ENCODE data around the gene PAQR8. TPM values are rescaled to one million over a fixed set of nuclear protein-coding genes. Genes with fewer than 3 reads are reported as not detected.
"Not testable (repeated sequence)": the region's sequence is repeated elsewhere in the genome, so short reads cannot be mapped to it uniquely, and the experiment has no call there.

The PAQR8 gene
- polyA plus RNA-seq, 3 donors = 19.8 to 25.5 (median 25.4) TPM

DNA sequence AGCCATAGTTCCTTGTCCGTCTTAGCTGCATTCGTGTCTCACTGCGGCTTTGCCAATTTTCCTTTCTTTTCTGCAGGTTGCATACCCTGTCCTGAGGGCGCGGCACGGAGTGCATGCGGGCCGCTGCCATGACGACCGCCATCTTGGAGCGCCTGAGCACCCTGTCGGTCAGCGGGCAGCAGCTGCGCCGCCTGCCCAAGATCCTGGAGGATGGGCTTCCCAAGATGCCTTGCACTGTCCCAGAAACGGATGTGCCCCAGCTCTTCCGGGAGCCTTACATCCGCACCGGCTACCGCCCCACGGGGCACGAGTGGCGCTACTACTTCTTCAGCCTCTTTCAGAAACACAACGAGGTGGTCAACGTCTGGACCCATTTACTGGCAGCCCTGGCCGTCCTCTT is 41.1 kb downstream of the PAQR8 start:
- DNase-seq = no peak

DNA sequence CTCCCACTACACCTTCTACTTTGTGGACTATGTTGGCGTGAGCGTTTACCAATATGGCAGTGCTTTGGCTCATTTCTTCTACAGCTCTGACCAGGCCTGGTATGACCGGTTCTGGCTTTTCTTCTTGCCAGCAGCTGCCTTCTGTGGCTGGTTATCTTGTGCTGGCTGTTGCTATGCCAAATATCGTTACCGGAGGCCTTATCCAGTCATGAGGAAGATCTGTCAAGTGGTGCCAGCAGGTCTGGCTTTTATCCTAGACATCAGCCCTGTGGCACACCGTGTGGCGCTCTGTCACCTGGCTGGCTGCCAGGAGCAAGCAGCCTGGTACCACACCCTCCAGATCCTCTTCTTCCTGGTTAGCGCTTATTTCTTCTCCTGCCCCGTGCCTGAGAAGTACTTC is 41.7 kb downstream of the PAQR8 start:
- no peak for DNase-seq

DNA sequence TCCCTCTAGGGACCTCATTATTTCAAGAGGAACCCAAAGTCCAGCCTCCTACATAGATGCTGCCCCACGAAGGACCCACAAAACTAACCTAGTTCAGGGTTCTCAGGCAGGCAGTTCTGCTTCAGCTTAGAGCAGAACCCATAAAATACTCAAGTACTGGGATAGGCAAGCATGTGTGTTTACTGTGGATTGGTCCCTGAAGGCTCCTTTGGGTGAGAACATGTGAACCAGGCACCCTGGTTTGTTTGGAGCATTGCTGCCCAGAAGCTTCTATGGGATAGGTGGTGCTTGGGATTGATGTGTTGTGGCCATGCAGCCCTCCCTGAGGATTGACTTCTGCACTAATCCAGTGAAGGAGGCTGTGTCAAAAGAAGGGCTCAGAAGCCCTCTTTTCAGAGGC is 43.3 kb downstream of the PAQR8 start:
- no peak for DNase-seq

DNA sequence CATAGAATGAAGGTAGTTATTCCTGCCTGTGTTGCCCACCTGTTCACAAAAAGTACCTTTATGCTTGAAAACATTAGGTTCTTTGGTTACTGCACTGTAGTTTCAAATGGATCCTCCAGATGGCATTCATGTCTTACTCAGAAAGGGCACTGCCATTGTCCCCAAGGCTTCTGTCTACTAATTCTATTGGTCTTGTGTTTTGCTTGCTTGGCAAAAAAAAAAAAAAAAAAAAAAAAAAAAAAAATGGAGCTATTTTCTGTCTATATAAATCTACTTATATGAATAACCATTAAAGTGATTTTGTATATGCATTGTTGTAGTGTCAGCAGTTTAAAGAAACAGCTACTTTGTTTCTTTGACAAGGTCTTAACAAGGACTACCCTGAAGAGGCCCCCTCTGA is 45.5 kb downstream of the PAQR8 start:
- DNase-seq = no peak

DNA sequence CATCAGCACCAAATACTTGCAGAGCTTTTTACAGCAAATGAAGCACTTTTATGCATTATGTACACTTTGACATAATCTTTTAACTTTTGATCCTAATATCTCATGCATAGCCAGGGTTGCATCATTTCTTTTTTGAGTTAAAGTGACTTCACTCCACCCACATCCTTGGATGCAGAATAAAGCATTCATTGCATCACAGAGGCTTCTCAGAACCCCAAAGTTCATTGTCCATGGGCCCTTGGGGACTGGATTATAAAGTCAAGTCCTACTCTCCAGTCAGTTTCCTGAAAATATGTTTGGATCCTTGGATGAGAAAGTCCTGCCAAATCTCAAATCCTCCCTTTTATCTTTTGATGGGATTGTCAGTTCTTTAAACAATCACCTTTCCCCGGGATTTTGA is 47.5 kb downstream of the PAQR8 start:
- DNase-seq = no peak

DNA sequence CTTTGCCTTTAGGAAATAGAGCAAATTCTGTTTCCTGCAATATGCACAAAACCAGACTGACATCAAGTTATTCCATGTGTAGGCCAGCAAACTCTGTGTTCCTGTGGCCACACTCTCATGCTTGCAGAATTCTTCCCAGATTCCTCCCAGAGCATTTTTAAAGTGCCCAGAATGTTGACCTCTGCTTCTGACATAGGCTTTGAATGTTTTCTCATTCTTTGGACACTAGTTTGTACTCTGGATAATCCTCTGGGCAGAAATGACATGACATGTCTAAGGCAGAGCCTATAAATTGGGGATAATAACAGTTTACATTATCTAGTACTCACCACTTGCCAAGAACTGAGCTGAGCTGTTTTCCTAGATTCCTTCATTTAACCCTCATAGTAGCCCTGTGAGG is 49.0 kb downstream of the PAQR8 start:
- DNase-seq = no peak

DNA sequence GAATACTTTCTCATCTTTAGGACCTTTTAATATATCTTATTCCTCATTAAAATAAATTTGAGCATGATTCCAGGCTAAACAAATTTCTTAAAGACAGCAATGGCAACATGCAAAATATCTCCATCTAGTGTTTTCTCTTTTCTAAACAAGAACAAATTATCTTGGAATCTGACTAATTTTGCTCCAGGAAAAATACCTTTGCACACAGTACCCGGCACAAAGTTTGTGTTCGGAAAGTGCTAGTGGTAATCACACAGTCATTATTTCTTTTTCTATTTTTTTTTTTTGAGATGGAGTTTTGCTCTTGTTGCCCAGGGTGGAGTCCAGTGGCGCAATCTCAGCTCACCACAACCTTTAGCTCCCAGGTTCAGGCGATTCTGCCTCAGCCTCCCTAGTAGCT is 50.0 kb downstream of the PAQR8 start:
- no peak for DNase-seq

DNA sequence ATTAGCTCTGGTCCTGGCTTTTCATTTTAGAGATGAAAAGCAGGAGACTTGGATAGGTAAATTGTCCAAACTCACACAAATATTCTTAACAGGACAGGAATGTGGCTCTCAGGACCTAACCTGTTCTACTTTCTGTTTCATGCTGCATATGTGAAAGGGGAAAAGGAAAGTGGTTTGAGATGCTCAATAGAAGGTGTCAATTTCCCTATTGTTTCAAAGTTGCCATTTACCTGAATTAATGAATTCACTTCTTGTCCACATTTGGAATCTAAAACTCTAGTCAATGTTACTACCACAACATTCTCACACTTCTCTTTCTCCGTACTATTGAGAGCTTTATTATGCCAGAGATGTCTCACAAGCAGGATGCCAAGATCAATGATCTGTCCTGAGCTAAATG is 53.4 kb downstream of the PAQR8 start:
- no peak for DNase-seq

DNA sequence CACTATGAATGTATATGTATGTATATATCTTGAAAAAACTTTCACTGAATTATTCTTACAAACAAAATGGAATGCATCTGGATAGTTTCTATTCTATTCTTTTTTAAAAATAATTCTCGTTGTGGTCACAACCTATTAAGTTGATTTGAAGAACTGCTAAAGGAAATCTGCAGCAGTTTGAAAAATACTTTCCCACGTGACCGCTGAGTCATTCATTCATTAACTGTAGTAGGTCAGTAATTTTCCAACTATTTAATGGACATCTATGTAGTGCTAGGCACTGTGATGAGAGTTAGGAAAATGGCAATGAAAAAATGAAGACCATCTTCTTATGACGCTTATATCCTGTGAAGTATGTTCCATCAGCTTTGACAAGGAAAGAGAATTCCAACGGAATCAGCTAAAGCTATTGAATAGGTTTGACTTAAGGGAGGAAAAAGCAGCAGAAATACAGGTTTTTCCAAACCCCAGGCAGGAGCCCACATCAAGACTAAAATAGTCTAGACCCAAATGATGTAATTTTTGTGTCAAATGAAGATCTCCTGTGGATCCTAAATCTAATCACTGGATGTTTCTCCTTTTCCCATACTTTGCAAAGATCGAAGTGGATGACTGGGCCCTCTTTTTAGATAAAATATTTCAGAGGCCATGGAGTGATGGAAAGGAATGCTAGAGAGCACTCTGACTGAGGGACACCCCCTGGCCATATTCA is 54.1 kb downstream of the PAQR8 start:
- no peak for DNase-seq

DNA sequence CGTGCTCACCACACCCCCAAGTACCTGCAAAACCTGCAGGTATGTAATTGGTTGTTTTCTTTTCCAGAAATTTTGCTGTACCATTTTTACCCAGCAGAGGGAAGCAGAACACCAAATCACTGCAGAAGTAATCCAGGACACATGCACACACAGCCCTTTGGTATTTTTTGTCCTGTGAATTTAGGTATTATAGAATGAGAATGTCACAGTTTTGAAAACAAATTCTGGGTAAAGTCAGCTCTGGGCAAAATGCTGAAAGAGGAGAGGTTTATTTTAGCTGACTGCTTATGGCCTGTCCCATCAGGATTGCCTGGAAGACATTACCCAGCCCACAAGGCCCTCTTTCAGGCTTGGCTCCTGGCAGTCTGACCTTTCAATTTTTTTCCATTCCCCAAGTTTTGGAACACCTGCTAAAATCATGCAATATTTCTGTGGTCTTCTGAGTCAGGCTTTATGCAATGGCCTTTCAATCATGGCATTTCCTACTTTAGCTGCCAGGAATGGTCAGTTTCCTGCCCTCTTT is 54.7 kb downstream of the PAQR8 start:
- DNase-seq = peak; percentile 62

DNA sequence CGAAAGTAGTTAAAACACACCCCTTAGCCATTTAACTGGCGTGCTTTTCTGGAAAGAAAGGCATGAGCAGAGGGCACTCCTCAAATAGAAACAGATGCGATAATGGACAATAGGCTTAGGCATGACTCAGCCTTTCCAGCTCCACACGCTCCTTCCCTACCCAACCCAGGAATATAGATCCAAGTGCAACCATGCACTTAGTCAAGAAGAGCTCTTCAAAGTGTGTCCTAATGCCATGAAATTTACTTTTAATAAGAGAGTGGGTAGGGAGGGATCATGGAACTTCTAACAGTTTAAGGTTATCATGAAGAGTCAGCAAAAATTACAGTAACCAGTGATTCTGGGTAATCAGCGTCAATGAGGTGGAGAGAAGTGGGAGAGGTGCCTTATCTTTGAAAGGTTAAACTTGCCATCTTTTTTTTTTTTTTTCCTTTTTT is 55.7 kb downstream of the PAQR8 start:
- no peak for DNase-seq

DNA sequence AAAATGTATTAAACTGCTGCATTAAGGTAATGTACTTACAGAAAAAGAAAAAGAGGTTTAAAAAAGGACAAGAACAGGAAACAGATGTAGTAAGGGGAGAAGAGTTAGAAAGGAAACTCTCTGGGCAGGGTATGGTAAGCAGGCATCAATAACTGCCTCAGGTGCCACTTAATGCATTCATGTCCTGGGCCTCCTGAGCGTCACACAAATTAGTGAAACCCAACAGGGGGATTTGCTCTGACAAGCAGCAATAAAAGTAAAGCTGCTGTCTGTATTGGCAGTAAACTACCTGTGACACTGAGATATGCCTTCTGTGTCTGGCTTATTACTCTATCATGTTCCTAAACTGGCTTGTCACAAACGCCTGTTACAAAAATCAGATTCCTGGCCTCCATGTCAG is 56.7 kb downstream of the PAQR8 start:
- DNase-seq = no peak

DNA sequence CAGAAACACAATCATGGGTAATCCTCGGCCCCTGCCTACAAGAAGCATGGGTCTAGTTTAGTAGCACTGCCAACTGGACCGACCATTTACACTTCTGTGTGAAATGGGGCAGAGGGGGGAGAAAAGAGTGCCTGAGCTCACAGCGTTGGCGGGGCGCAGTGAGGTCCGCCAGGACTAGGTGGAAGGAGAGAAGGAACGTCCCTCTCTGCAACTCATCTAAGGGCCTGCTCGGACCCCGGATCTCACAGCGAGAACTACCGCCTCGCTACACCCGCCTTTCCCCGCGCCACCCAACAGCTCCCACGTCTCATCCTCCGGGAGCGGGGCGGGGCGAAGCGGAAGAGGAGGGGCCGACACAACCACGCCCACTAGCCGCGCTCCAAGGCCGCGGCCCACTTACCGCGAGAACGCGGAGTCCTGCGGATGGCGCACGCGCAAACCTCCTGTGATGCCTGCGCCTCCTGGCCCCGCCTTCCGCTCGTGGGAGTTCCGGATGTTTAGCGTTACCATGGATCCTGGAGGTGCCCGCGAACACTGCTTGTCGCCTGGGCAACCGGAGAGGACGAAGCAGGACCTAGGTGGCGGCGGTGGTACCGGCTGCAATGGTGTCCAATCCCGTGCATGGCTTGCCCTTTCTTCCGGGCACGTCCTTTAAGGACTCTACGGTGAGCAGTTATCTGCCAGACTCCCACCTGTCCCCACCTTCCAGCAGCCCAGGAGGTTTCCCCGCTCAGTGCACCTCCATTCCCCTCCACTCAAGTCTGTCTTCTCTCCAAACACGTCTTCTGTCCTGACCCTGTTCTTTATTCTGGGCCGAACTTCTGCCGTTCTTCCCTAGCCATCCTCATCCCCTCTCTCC is 58.1 kb downstream of the PAQR8 start, which contains the start of gene EFHC1:
Gene EFHC1 (plus strand): TSS at position 534 of the 859 bp plus-strand sequence. CDS start 69 bp downstream, at position 603.
- peak; percentile 98 for DNase-seq

DNA sequence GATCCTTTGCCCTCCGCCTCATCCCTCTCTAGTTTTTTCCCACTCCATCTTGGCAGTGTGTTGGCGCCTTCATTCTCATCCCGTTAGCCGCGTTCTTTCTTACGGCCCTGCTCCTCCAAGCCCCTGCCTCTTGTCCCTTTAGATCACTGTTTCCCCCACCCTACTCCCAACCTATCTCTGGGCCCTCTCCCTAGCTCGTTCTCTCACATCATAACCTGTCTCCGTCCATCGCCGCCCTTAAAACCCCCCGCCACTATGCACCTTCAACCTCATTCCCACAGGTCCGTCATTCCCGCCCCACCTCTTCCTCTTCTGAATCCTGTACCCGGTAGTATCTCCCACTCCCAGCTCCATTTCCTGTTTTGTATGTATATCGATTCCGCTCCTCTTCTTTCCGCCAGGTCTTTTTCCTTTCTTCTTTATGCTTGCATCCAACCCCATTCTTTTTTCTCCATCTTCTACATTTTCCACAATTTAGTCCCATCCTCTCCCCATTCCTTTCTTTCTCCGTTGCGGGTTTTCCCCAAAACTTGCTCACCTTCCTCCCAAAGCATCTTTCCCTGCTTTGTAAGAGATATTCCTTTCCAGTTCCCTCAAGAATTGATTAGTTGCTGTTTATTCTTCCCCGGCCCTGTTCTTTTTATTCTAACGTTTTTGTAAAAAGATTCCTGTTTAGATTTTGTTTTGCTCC is 58.9 kb downstream of the PAQR8 start:
- no peak for DNase-seq

DNA sequence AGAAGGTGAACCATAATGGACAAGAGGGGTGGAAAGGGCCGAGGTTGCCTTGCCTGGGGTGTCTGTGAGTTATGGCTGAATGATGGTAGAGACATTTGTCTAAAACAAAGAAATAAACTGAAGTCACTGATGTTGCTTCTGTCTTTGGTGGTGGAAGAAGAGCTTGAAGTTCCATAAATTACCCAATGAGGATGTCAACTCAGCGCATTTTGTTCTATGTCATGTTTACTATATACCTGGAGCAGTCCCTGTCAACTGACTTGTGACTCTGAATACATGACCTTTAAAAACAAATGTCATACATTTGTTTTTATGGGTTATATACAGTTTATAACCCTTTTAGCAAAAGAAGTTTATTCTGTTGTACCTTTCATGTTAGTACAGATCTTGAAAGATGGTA is 60.2 kb downstream of the PAQR8 start:
- DNase-seq = no peak

DNA sequence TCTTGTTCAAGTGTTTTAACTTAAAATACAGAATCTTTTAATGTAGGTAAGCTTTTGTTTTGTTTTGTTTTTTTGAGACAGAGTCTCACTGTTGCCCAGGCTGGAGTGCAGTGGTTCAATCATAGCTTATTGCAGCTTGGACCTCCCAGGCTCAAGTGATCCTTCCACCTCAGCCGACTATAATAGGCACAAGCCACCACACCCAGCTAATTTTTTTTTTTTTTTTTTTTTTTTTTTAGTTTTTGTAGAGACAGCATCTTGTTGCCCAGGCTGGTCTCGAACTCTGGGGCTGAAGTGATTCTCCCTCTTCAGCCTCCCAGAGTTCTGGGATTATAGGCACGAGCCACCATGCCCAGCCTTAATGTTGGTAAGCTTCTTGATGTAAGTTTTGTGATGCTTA is 61.5 kb downstream of the PAQR8 start:
- no peak for DNase-seq

DNA sequence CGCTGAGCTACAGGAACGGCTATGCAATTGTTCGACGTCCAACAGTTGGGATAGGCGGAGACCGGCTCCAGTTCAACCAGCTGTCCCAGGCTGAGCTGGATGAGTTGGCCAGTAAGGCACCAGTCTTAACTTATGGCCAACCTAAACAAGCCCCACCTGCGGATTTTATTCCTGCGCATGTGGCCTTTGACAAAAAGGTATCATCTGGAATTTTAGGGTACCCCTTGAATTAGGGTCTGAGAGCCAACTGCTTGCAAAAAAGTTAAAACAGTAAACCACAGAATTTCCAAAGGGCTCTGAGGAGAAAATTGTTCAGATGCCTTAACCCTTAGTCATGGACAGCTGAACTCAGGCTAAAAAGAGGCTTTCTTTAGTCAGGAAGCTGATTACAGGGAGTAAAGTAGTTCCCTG is 62.0 kb downstream of the PAQR8 start:
- no peak for DNase-seq

DNA sequence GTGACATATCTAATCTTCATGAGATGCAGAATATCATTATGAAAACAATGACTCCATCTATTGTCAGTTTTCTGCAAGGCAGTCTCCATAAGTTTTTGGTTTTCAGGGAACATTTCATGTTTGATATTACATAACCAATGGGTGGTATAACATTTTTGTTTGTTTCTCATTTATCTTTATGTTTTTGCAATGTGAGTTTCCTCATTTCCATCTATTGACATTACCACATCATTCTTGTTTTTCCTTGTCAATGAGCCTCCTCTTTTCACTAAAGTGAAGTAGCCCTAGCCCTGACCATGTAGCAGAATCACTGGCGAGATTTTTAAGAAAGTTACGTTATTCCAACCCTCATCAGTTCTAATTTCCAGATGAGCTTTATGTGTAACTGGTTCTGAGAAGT is 62.6 kb downstream of the PAQR8 start:
- DNase-seq = no peak

DNA sequence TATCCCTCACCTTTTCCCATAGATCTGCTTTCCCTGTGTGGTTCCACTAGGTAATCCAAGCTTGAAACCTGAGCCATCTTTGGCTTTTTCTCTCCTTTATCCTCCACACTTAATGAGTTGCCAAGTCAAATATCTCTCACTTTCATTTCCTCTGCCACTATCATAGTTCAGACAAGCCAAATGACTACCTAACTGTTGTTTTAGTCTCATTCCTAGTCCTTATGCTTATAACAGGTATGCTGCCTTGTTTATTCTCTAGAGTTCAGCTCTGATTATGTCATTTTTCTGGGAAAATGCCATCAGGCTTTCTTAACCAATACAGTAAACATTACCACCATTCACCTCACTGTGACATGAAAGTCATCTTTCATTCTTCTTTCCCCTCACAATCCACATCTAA is 64.7 kb downstream of the PAQR8 start:
- no peak for DNase-seq

DNA sequence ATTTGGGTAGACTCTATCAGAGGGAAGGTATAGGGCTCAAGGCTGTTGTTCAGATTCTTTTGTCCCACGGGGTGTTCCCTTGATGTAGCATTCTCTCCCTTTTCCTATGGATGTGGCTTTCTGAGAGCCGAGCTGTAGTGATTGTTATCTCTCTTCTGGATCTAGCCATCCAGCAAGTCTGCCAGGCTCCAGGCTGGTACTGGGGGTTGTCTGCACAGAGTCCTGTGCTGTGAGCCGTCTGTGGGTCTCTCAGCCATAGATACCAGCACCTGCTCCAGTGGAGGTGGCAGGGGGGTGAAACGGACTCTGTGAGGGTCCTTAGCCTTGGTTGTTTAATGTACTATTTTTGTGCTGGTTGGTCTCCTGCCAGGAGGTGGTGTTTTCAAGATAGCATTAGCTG is 71.3 kb downstream of the PAQR8 start:
- DNase-seq = not testable (repeated sequence)

DNA sequence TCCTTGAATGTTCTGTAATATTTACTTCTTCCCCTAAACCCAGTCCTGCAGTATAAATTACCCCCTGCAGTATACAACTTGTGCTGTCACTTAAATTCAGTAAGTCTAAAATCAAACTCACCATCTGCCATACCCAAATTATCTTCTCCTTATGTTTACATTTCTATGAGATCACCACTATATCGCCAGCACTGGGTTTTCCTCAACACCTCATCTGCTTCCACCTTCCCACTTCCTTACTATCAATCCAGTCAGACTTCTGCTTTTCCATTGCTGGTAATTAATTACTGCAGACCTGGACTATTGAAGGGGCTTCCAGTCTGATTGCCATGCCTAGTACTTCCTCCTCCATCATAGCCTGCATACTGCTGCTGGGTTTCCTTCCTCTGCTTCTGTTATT is 73.4 kb downstream of the PAQR8 start:
- no peak for DNase-seq

DNA sequence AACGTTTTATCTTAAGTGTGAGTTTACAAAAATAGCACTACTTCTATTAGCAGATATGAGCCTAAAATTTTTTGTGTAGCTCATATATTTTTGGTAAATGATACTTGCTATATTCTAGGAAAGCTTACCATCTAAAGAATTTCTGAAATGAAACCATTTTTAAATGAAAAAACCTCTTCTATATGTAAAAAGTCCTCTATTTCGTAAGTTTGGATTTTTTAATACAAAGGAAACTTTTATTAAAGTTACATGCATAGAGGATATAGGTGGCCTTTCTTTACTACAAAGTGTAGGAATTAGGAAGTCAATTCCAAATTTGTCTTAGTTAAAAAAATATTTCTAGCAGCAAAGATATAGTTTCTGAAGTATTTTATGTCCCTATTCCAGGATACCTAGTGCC is 77.0 kb downstream of the PAQR8 start:
- no peak for DNase-seq

DNA sequence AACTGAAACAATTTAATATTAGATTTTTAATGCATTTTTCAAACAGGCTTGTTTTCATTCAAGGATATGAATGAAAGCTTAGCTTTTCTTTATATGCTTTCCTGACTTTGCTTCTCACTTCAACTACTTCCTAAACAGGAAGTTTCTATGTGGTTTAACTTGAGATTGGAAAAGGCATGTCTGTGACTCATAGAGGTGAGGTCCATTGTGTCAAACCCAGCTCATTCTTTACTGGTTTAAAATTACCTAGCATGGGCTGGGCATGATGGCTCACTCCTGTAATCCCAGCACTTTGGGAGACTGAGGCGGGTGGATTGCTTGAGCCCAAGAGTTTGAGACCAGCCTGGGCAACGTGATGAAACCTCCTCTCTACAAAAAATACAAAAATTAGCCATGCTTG is 92.6 kb downstream of the PAQR8 start:
- DNase-seq = no peak

Data from renal pelvis (tissue), 4 donors.